ENCODE results near the gene FBLN2.

The FBLN2 gene

GRCh38 chr3:13505147-13506130 is 43.5 kb upstream of the FBLN2 start:
- no peaks in the 10 kb centered on the region for H3K27me3 ChIP-seq (ENCODE audit: control insufficient read depth in 1 of 2, insufficient read depth in 1 of 2, low read length in 2 of 2)
- no peak for DNase-seq
- no peak overlapping the region for H3K23ac ChIP-seq (ENCODE audit: low read length in 2 of 2)
- no peak overlapping the region for H3K4ac ChIP-seq (ENCODE audit: low read depth in 1 of 2, low read length in 2 of 2)
- H2AK5ac ChIP-seq (ENCODE audit: low read length, severe bottlenecking) = peak overlapping the region; percentile 10
- H3K9me3 ChIP-seq (ENCODE audit: control insufficient read depth, low read length) = no peaks in the 10 kb centered on the region
- no peak overlapping the region for H3K4me3 ChIP-seq (ENCODE audit: insufficient read depth in 1 of 2, low read depth in 1 of 2, low read length in 2 of 2)
- no peak overlapping the region for H2BK5ac ChIP-seq (ENCODE audit: low read depth, low read length, poor library complexity, severe bottlenecking)
- no peak overlapping the region for H3K9ac ChIP-seq (ENCODE audit: low read length)
- H2BK120ac ChIP-seq (ENCODE audit: low read depth, low read length) = no peak overlapping the region
- no peak overlapping the region for H2BK12ac ChIP-seq (ENCODE audit: low read length in 2 of 2)
- no peak overlapping the region for H3K27ac ChIP-seq (ENCODE audit: low read length, poor library complexity, severe bottlenecking)
- peak overlapping the region; percentile 45 for H4K91ac ChIP-seq (ENCODE audit: low read length)
- H2AFZ ChIP-seq (ENCODE audit: low read depth, low read length) = no peak overlapping the region
- peaks cover 3 to 17% of the 10 kb centered on the region in 2 experiments for H3K36me3 ChIP-seq (ENCODE audit: control insufficient read depth in 1 of 2, insufficient read depth in 2 of 2, low read depth in 1 of 2, low read length in 2 of 2)
- no peak overlapping the region for H3K4me2 ChIP-seq (ENCODE audit: low read length, poor library complexity, severe bottlenecking)
- no peak overlapping the region for H2BK15ac ChIP-seq (ENCODE audit: low read depth, poor library complexity, severe bottlenecking)
- H3K79me1 ChIP-seq (replicated peaks; ENCODE audit: low read length, poor library complexity, severe bottlenecking) = no peaks in the 10 kb centered on the region
- H3K18ac ChIP-seq (ENCODE audit: low read depth in 1 of 2, low read length in 2 of 2) = no peak overlapping the region
- peaks cover 32% of the 10 kb centered on the region for H3K4me1 ChIP-seq (ENCODE audit: control insufficient read depth, insufficient read depth, low read depth, low read length)
- WGBS = 89% methylated on average over 16 of the region's 16 CpGs
- H4K8ac ChIP-seq (ENCODE audit: low read length) = no peak overlapping the region
- peak overlapping the region in 1 of 2 experiments; percentile 3 for H3K14ac ChIP-seq (ENCODE audit: low read length in 2 of 2)

- H3K9me3 ChIP-seq (ENCODE audit: control insufficient read depth, low read length) = no peaks in the 10 kb centered on the region
- H3K4me2 ChIP-seq (ENCODE audit: low read length, poor library complexity, severe bottlenecking) = no peak overlapping the region
- 94% methylated on average over 1 of the region's 1 CpG for WGBS
Measured at GRCh38 chr3:13506239-13506638, 42.7 kb upstream of the FBLN2 start.

GRCh38 chr3:13506680-13507079 is 42.2 kb upstream of the FBLN2 start:
- Histone ChIP-seq H3K9ac (ENCODE audit: low read length) (no peak overlapping the region), H2BK120ac (ENCODE audit: low read depth, low read length) (no peak overlapping the region), H2BK12ac (ENCODE audit: low read length in 2 of 2) (no peak overlapping the region), H3K4ac (ENCODE audit: low read depth in 1 of 2, low read length in 2 of 2) (no peak overlapping the region), H3K4me1 (ENCODE audit: control insufficient read depth, insufficient read depth, low read depth, low read length) (peaks cover 27% of the 10 kb centered on the region), H3K27me3 (ENCODE audit: control insufficient read depth in 1 of 2, insufficient read depth in 1 of 2, low read length in 2 of 2) (no peaks in the 10 kb centered on the region), H2BK15ac (ENCODE audit: low read depth, poor library complexity, severe bottlenecking) (no peak overlapping the region), H4K8ac (ENCODE audit: low read length) (no peak overlapping the region), H2AFZ (ENCODE audit: low read depth, low read length) (no peak overlapping the region), H3K9me3 (ENCODE audit: control insufficient read depth, low read length) (no peaks in the 10 kb centered on the region), H3K36me3 (ENCODE audit: control insufficient read depth in 1 of 2, insufficient read depth in 2 of 2, low read depth in 1 of 2, low read length in 2 of 2) (peaks cover 3 to 14% of the 10 kb centered on the region in 2 experiments), H3K27ac (ENCODE audit: low read length, poor library complexity, severe bottlenecking) (no peak overlapping the region), H3K4me3 (ENCODE audit: insufficient read depth in 1 of 2, low read depth in 1 of 2, low read length in 2 of 2) (no peak overlapping the region), H3K79me1 (replicated peaks; ENCODE audit: low read length, poor library complexity, severe bottlenecking) (no peaks in the 10 kb centered on the region), H3K4me2 (ENCODE audit: low read length, poor library complexity, severe bottlenecking) (no peak overlapping the region), H2AK5ac (ENCODE audit: low read length, severe bottlenecking) (no peak overlapping the region), H3K23ac (ENCODE audit: low read length in 2 of 2) (no peak overlapping the region), H3K14ac (ENCODE audit: low read length in 2 of 2) (no peak overlapping the region), H4K91ac (ENCODE audit: low read length) (no peak overlapping the region), H2BK5ac (ENCODE audit: low read depth, low read length, poor library complexity, severe bottlenecking) (no peak overlapping the region), H3K18ac (ENCODE audit: low read depth in 1 of 2, low read length in 2 of 2) (no peak overlapping the region)
- WGBS = 68% methylated on average over 4 of the region's 4 CpGs
- no peak for DNase-seq

More at GRCh38 chr3:13506239-13506638, 42.7 kb upstream of the FBLN2 start:
- Histone ChIP-seq H2BK120ac (ENCODE audit: low read depth, low read length) (no peak overlapping the region), H3K4me3 (ENCODE audit: insufficient read depth in 1 of 2, low read depth in 1 of 2, low read length in 2 of 2) (no peak overlapping the region), H2BK12ac (ENCODE audit: low read length in 2 of 2) (no peak overlapping the region), H3K9ac (ENCODE audit: low read length) (no peak overlapping the region), H2AK5ac (ENCODE audit: low read length, severe bottlenecking) (no peak overlapping the region), H2BK5ac (ENCODE audit: low read depth, low read length, poor library complexity, severe bottlenecking) (no peak overlapping the region), H3K23ac (ENCODE audit: low read length in 2 of 2) (no peak overlapping the region), H3K14ac (ENCODE audit: low read length in 2 of 2) (no peak overlapping the region), H4K91ac (ENCODE audit: low read length) (no peak overlapping the region), H3K4ac (ENCODE audit: low read depth in 1 of 2, low read length in 2 of 2) (no peak overlapping the region), H2AFZ (ENCODE audit: low read depth, low read length) (no peak overlapping the region), H3K27ac (ENCODE audit: low read length, poor library complexity, severe bottlenecking) (no peak overlapping the region), H3K27me3 (ENCODE audit: control insufficient read depth in 1 of 2, insufficient read depth in 1 of 2, low read length in 2 of 2) (no peaks in the 10 kb centered on the region), H3K36me3 (ENCODE audit: control insufficient read depth in 1 of 2, insufficient read depth in 2 of 2, low read depth in 1 of 2, low read length in 2 of 2) (peaks cover 3 to 16% of the 10 kb centered on the region in 2 experiments), H3K4me1 (ENCODE audit: control insufficient read depth, insufficient read depth, low read depth, low read length) (peaks cover 28% of the 10 kb centered on the region), H4K8ac (ENCODE audit: low read length) (no peak overlapping the region), H2BK15ac (ENCODE audit: low read depth, poor library complexity, severe bottlenecking) (no peak overlapping the region), H3K79me1 (replicated peaks; ENCODE audit: low read length, poor library complexity, severe bottlenecking) (no peaks in the 10 kb centered on the region), H3K18ac (ENCODE audit: low read depth in 1 of 2, low read length in 2 of 2) (no peak overlapping the region)
- no peak for DNase-seq

GRCh38 chr3:13507247-13507569 is 41.7 kb upstream of the FBLN2 start:
- Histone ChIP-seq H2BK12ac (ENCODE audit: low read length in 2 of 2) (no peak overlapping the region), H3K79me1 (replicated peaks; ENCODE audit: low read length, poor library complexity, severe bottlenecking) (no peaks in the 10 kb centered on the region), H3K4me1 (ENCODE audit: control insufficient read depth, insufficient read depth, low read depth, low read length) (peaks cover 27% of the 10 kb centered on the region), H3K36me3 (ENCODE audit: control insufficient read depth in 1 of 2, insufficient read depth in 2 of 2, low read depth in 1 of 2, low read length in 2 of 2) (peaks cover 3 to 8% of the 10 kb centered on the region in 2 experiments), H2BK15ac (ENCODE audit: low read depth, poor library complexity, severe bottlenecking) (no peak overlapping the region), H3K4ac (ENCODE audit: low read depth in 1 of 2, low read length in 2 of 2) (no peak overlapping the region), H3K14ac (ENCODE audit: low read length in 2 of 2) (no peak overlapping the region), H2BK5ac (ENCODE audit: low read depth, low read length, poor library complexity, severe bottlenecking) (no peak overlapping the region), H2AFZ (ENCODE audit: low read depth, low read length) (no peak overlapping the region), H4K8ac (ENCODE audit: low read length) (no peak overlapping the region), H3K18ac (ENCODE audit: low read depth in 1 of 2, low read length in 2 of 2) (no peak overlapping the region), H3K23ac (ENCODE audit: low read length in 2 of 2) (no peak overlapping the region), H3K9me3 (ENCODE audit: control insufficient read depth, low read length) (no peaks in the 10 kb centered on the region), H3K27ac (ENCODE audit: low read length, poor library complexity, severe bottlenecking) (no peak overlapping the region), H3K9ac (ENCODE audit: low read length) (no peak overlapping the region), H2BK120ac (ENCODE audit: low read depth, low read length) (no peak overlapping the region), H2AK5ac (ENCODE audit: low read length, severe bottlenecking) (no peak overlapping the region), H3K4me2 (ENCODE audit: low read length, poor library complexity, severe bottlenecking) (no peak overlapping the region), H4K91ac (ENCODE audit: low read length) (no peak overlapping the region), H3K27me3 (ENCODE audit: control insufficient read depth in 1 of 2, insufficient read depth in 1 of 2, low read length in 2 of 2) (no peaks in the 10 kb centered on the region), H3K4me3 (ENCODE audit: insufficient read depth in 1 of 2, low read depth in 1 of 2, low read length in 2 of 2) (no peak overlapping the region)
- WGBS = 69% methylated on average over 2 of the region's 3 CpGs
- DNase-seq = no peak

Measured in mesenchymal stem cell (in vitro differentiated cells and primary cell).